Calu3 (cell line): ENCODE results near the gene ERGIC2. TPM values are rescaled to one million over a fixed set of nuclear protein-coding genes. Genes with fewer than 3 reads are reported as not detected.
A peak's percentile ranks its signal among the peaks of the same experiment; 100 is the strongest.
"Not testable (repeated sequence)": the region's sequence is repeated elsewhere in the genome, so short reads cannot be mapped to it uniquely, and the experiment has no call there.

Source experiments
- BruUV-seq: library from RNA; stranded (reverse); fragments of 400-500 nt; replicated peaks from 2 replicates; lab custom pipeline; 2021; lab: Mats Ljungman, UMichigan
- CTCF ChIA-PET: fragments of 300-600 bp; sonication (Branson Sonifier 250); formaldehyde crosslinking; loops from one replicate; lab custom pipeline; 2022; ENCODE audit warnings: antibody characterized with exemption; lab: Charles Lee
- DNase-seq: peaks from one replicate; pipeline ENCODE4 v3.0.0; 2022
- H3K27ac Mint-ChIP-seq: one replicate; pipeline ENCODE4 v1.8.0; 2022; ENCODE audit warnings: mixed read lengths; ENCODE audit not compliant: unreplicated experiment
- H3K27me3 Mint-ChIP-seq: one replicate; pipeline ENCODE4 v1.8.0; 2022; ENCODE audit warnings: mixed read lengths; ENCODE audit not compliant: unreplicated experiment
- H3K36me3 Mint-ChIP-seq: one replicate; pipeline ENCODE4 v1.8.0; 2022; ENCODE audit warnings: mild to moderate bottlenecking, moderate library complexity, mixed read lengths; ENCODE audit not compliant: insufficient read depth, unreplicated experiment
- H3K4me1 Mint-ChIP-seq: one replicate; pipeline ENCODE4 v1.8.0; 2022; ENCODE audit warnings: mild to moderate bottlenecking, low read depth, mixed read lengths; ENCODE audit not compliant: unreplicated experiment
- H3K4me3 Mint-ChIP-seq: one replicate; pipeline ENCODE4 v1.8.0; 2022; ENCODE audit warnings: mild to moderate bottlenecking, low read depth, moderate library complexity, mixed read lengths; ENCODE audit not compliant: unreplicated experiment
- H3K9me3 Mint-ChIP-seq: one replicate; pipeline ENCODE4 v1.8.0; 2022; ENCODE audit warnings: low read depth, mixed read lengths; ENCODE audit not compliant: unreplicated experiment
- CTCF ChIP-seq: fragments of 200-600 bp; IDR thresholded peaks from one replicate; pipeline ENCODE4 v1.8.0; 2022; ENCODE audit warnings: antibody characterized with exemption; ENCODE audit not compliant: unreplicated experiment
- intact Hi-C: fragments of 100-400 bp; cut with micrococcal nuclease; formaldehyde crosslinking; loops from one replicate; pipeline ENCODE4 v1.10.0; 2022; ENCODE audit not compliant: unreplicated experiment
- total RNA-seq: library from RNA; stranded (reverse); gene quantifications from 2 replicates; pipeline ENCODE4 v1.2.3, GENCODE V29; 2022

Gene ERGIC2
- total RNA-seq, 1 experiment from 2014 or later = 112 TPM

GRCh38 chr12:29389295-29389919 is 8.4 kb upstream of the ERGIC2 start:
- H3K27me3 Mint-ChIP-seq = no peaks in the 10 kb centered on the region
- no peaks in the 10 kb centered on the region for H3K9me3 Mint-ChIP-seq
- no peak overlapping the region for H3K27ac Mint-ChIP-seq
- no peak for TF ChIP-seq CTCF
- H3K4me3 Mint-ChIP-seq = no peak overlapping the region
- DNase-seq = no peak
- no peaks in the 10 kb centered on the region for H3K36me3 Mint-ChIP-seq
- H3K4me1 Mint-ChIP-seq = no peaks in the 10 kb centered on the region
- CTCF ChIA-PET = no interaction called here
- intact Hi-C loops = no loop called here
- no TSS peak for BruUV-seq

- DNase-seq, H3K27me3 Mint-ChIP-seq, H3K4me1 Mint-ChIP-seq, H3K36me3 Mint-ChIP-seq, intact Hi-C loops, H3K9me3 Mint-ChIP-seq, H3K27ac Mint-ChIP-seq, BruUV-seq, H3K4me3 Mint-ChIP-seq: not testable (repeated sequence)
- CTCF ChIA-PET = interaction anchor here (0.6 kb wide), 1 partner anchor 314 kb away, joined by 4 read pairs; no protein-coding TSS in a partner anchor
Measured at GRCh38 chr12:29386084-29386680, 5.2 kb upstream of the ERGIC2 start.

- H3K27me3 Mint-ChIP-seq, H3K27ac Mint-ChIP-seq, CTCF ChIA-PET, BruUV-seq, DNase-seq, H3K4me1 Mint-ChIP-seq, H3K9me3 Mint-ChIP-seq, intact Hi-C loops, H3K4me3 Mint-ChIP-seq: not testable (repeated sequence)
- peaks cover 17% of the 10 kb centered on the region for H3K36me3 Mint-ChIP-seq
Measured at GRCh38 chr12:29385194-29385593, 4.2 kb upstream of the ERGIC2 start.

- DNase-seq = no peak
- Mint-ChIP-seq H3K27ac (no peak overlapping the region), H3K9me3 (no peaks in the 10 kb centered on the region), H3K36me3 (peaks cover 24% of the 10 kb centered on the region), H3K4me3 (peak overlapping the region; percentile 84), H3K4me1 (peaks cover 10% of the 10 kb centered on the region), H3K27me3 (no peaks in the 10 kb centered on the region)
- CTCF ChIA-PET = no interaction called here
- no TSS peak for BruUV-seq
- TF ChIP-seq CTCF = no peak
- intact Hi-C loops = no loop called here
Measured at GRCh38 chr12:29382251-29382650, 1.3 kb upstream of the ERGIC2 start.

- H3K4me3 Mint-ChIP-seq = no peak overlapping the region
- no peak overlapping the region for H3K27ac Mint-ChIP-seq
- H3K4me1 Mint-ChIP-seq = peaks cover 10% of the 10 kb centered on the region
- peaks cover 16% of the 10 kb centered on the region for H3K36me3 Mint-ChIP-seq
- no peak for TF ChIP-seq CTCF
- intact Hi-C loops = no loop called here
- no peaks in the 10 kb centered on the region for H3K9me3 Mint-ChIP-seq
- no TSS peak for BruUV-seq
- no peak for DNase-seq
- H3K27me3 Mint-ChIP-seq = no peaks in the 10 kb centered on the region
- CTCF ChIA-PET = no interaction called here
Measured at GRCh38 chr12:29376118-29376517, 4.9 kb downstream of the ERGIC2 start.
